GM23338 (cell line): ENCODE measurements around the gene KCNQ5. TPM values are rescaled to one million over a fixed set of nuclear protein-coding genes. Genes with fewer than 3 reads are reported as not detected.

Source experiments
- ATAC-seq: fragments of 200-7000 bp; cut with Tn5 transposase; 3 replicates; pipeline ENCODE4 v1.9.1; 2020
- DNase-seq: peaks from one replicate; pipeline ENCODE4 v3.0.0-alpha.2; 2015; ENCODE audit warnings: low spot score
- H2AFZ ChIP-seq: fragments of 200-600 bp; sonication (generic); 2 replicates; pipeline ENCODE4 v1.8.0; 2016; ENCODE audit warnings: antibody characterized with exemption, mild to moderate bottlenecking, moderate library complexity
- H3F3A ChIP-seq: fragments of 200-600 bp; sonication (generic); replicated peaks from 2 replicates; pipeline ENCODE4 v1.8.0; 2017; ENCODE audit warnings: antibody characterized with exemption, mixed run types, low read depth
- H3K27ac ChIP-seq: fragments of 200-600 bp; sonication (generic); 2 replicates; pipeline ENCODE4 v1.6.1; 2016; ENCODE audit warnings: low read depth
- H3K27me3 ChIP-seq: fragments of 200-600 bp; sonication (generic); 2 replicates; pipeline ENCODE4 v1.8.0; 2016; ENCODE audit warnings: mild to moderate bottlenecking, mixed run types, moderate library complexity; ENCODE audit not compliant: insufficient read depth
- H3K36me3 ChIP-seq: fragments of 200-600 bp; sonication (generic); 2 replicates; pipeline ENCODE4 v1.8.0; 2016; ENCODE audit warnings: mild to moderate bottlenecking; ENCODE audit not compliant: insufficient read depth
- H3K4me1 ChIP-seq: fragments of 200-600 bp; sonication (generic); 2 replicates; pipeline ENCODE4 v1.8.0; 2016; ENCODE audit warnings: mild to moderate bottlenecking, moderate library complexity; ENCODE audit not compliant: insufficient read depth
- H3K4me2 ChIP-seq: fragments of 200-600 bp; sonication (generic); 2 replicates; pipeline ENCODE4 v1.7.1; 2017; ENCODE audit warnings: mixed run types
- H3K4me3 ChIP-seq: fragments of 200-600 bp; sonication (generic); 2 replicates; pipeline ENCODE4 v1.6.1; 2016; ENCODE audit warnings: mixed run types
- H3K79me2 ChIP-seq: fragments of 200-600 bp; sonication (generic); replicated peaks from 2 replicates; pipeline ENCODE4 v1.8.0; 2017; ENCODE audit warnings: mild to moderate bottlenecking; ENCODE audit not compliant: insufficient read depth
- H3K9me2 ChIP-seq: fragments of 200-600 bp; sonication (generic); 2 replicates; pipeline ENCODE4 v1.8.0; 2017; ENCODE audit not compliant: insufficient read depth
- H4K20me1 ChIP-seq: fragments of 200-600 bp; sonication (generic); replicated peaks from 2 replicates; pipeline ENCODE4 v1.8.0; 2017; ENCODE audit warnings: mild to moderate bottlenecking; ENCODE audit not compliant: insufficient read depth
- H3K27ac Mint-ChIP-seq: 2 replicates; pipeline ENCODE4 v1.8.0; 2020; ENCODE audit warnings: inconsistent platforms, mild to moderate bottlenecking, moderate library complexity, mixed read lengths
- H3K27me3 Mint-ChIP-seq: 3 replicates; pipeline ENCODE4 v1.8.0; 2022; ENCODE audit warnings: low read depth, mild to moderate bottlenecking, moderate library complexity, mixed read lengths, inconsistent platforms; ENCODE audit not compliant: insufficient read depth, poor library complexity
- H3K36me3 Mint-ChIP-seq: 3 replicates; pipeline ENCODE4 v1.8.0; 2021; ENCODE audit warnings: low read depth, mild to moderate bottlenecking, inconsistent platforms, moderate library complexity, mixed read lengths
- H3K4me1 Mint-ChIP-seq: 3 replicates; pipeline ENCODE4 v1.8.0; 2020; ENCODE audit warnings: mild to moderate bottlenecking, inconsistent platforms, mixed read lengths
- H3K4me3 Mint-ChIP-seq: 3 replicates; pipeline ENCODE4 v1.8.0; 2021; ENCODE audit warnings: moderate library complexity, mild to moderate bottlenecking, inconsistent platforms, mixed read lengths
- H3K9me3 Mint-ChIP-seq: 3 replicates; pipeline ENCODE4 v1.8.0; 2020; ENCODE audit warnings: moderate library complexity, mild to moderate bottlenecking, inconsistent platforms, mixed read lengths
- CREB1 ChIP-seq: fragments of 250-450 bp; sonication (Bioruptor Pico); IDR thresholded peaks from 2 replicates; pipeline ENCODE4 v1.5.0; 2020; ENCODE audit warnings: low read depth, mild to moderate bottlenecking, moderate library complexity
- CTCF ChIP-seq, 2 experiments: fragments of 200-600 bp in 1 of 2; sonication (generic) in 1 of 2; conservative IDR thresholded peaks; 2 replicates each; pipeline versions ENCODE4 v1.5.1 to v1.6.1; 2016 to 2017; ENCODE audit warnings: antibody characterized with exemption in 2 of 2, low read depth in 2 of 2, mild to moderate bottlenecking in 2 of 2, moderate library complexity in 1 of 2
- ETS1 ChIP-seq: IDR thresholded peaks from 2 replicates; pipeline ENCODE4 v1.6.1; 2016; ENCODE audit warnings: antibody characterized with exemption
- EZH2 ChIP-seq: fragments of 200-600 bp; sonication (generic); IDR thresholded peaks from one replicate; pipeline ENCODE4 v1.8.0; 2017; ENCODE audit warnings: antibody characterized with exemption, mild to moderate bottlenecking, low read depth; ENCODE audit not compliant: unreplicated experiment
- EZH2phosphoT487 ChIP-seq: fragments of 200-600 bp; sonication (generic); IDR thresholded peaks from one replicate; pipeline ENCODE4 v1.8.1; 2018; ENCODE audit warnings: antibody characterized with exemption; ENCODE audit not compliant: unreplicated experiment
- JUNB ChIP-seq: IDR thresholded peaks from one replicate; pipeline ENCODE4 v1.6.1; 2016; ENCODE audit warnings: antibody characterized with exemption; ENCODE audit not compliant: unreplicated experiment
- NANOG ChIP-seq: IDR thresholded peaks from 2 replicates; pipeline ENCODE4 v1.6.1; 2016; ENCODE audit warnings: antibody characterized with exemption, borderline replicate concordance
- POLR2AphosphoS5 ChIP-seq: IDR thresholded peaks from 2 replicates; pipeline ENCODE4 v1.6.1; 2016; ENCODE audit warnings: antibody characterized with exemption, low read depth
- REST ChIP-seq: IDR thresholded peaks from one replicate; pipeline ENCODE4 v1.6.1; 2018; ENCODE audit warnings: antibody characterized with exemption; ENCODE audit not compliant: unreplicated experiment
- STAT1 ChIP-seq: IDR thresholded peaks from one replicate; pipeline ENCODE4 v1.6.1; 2016; ENCODE audit warnings: antibody characterized with exemption; ENCODE audit not compliant: unreplicated experiment
- ZNF114 ChIP-seq: fragments of 250-450 bp; sonication (Bioruptor Pico); IDR thresholded peaks from 2 replicates; pipeline ENCODE4 v1.5.0; 2020; ENCODE audit warnings: mild to moderate bottlenecking, moderate library complexity
- ZNF331 ChIP-seq: fragments of 250-450 bp; sonication (Bioruptor Pico); IDR thresholded peaks from 2 replicates; pipeline ENCODE4 v1.5.0; 2020; ENCODE audit warnings: low read depth, mild to moderate bottlenecking, moderate library complexity
- polyA plus RNA-seq: library from polyadenylated mRNA; unstranded; fragments of >200 nt; fragmentation: Nextera tagmentation; extraction: Ambion mirVana; gene quantifications from 2 replicates; pipeline ENCODE4 v1.2.1, GENCODE V29; 2016
- total RNA-seq: library from RNA; depleted of rRNA; stranded (reverse); fragments of >200 nt; shearing (Covaris generic); gene quantifications from 2 replicates; pipeline ENCODE4 v1.2.3, GENCODE V29; 2014

Gene KCNQ5
- total and polyA plus RNA-seq, 2 experiments from 2014 or later = 0.68 to 0.87 TPM

GRCh38 chr6:72761761-72762160 lies 139.9 kb downstream of the KCNQ5 start (continued):
- TF ChIP-seq ZNF331 (CRISPR knock-in tag) (no peak), CREB1 (CRISPR knock-in tag) (no peak), REST (no peak), NANOG (no peak), CTCF (conservative IDR thresholded peaks at IDR 0.05; ENCODE audit: low read depth in 2 of 2) (no peak), POLR2AphosphoS5 (no peak), EZH2 (no peak), ZNF114 (no peak), STAT1 (no peak), JUNB (no peak)

- H3K9me2 ChIP-seq = peaks cover 4% of the 10 kb centered on the region; the same call in 1 of the 2 replicates
- no peaks in the 10 kb centered on the region for H3K79me2 ChIP-seq
- ATAC-seq (no peak), DNase-seq (no peak)
- Mint-ChIP-seq H3K27me3 (no peaks in the 10 kb centered on the region), H3K4me3 (no peak overlapping the region), H3K9me3 (no peaks in the 10 kb centered on the region), H3K4me1 (no peaks in the 10 kb centered on the region), H3K36me3 (no peaks in the 10 kb centered on the region), H3K27ac (no peak overlapping the region)
- no peak overlapping the region for H3K4me3 ChIP-seq
- H3K27ac ChIP-seq = no peak overlapping the region
- no peaks in the 10 kb centered on the region; the same call in 1 of the 2 replicates for H3K4me1 ChIP-seq
- no peak overlapping the region for H2AFZ ChIP-seq
- H3K36me3 ChIP-seq = no peaks in the 10 kb centered on the region
- no peaks in the 10 kb centered on the region for H4K20me1 ChIP-seq
- H3K27me3 ChIP-seq = no peaks in the 10 kb centered on the region
- no peak overlapping the region for H3K4me2 ChIP-seq
- H3F3A ChIP-seq = no peaks in the 10 kb centered on the region
- no peak for TF ChIP-seq CTCF (conservative IDR thresholded peaks at IDR 0.05; ENCODE audit: low read depth in 2 of 2)
- no peak for TF ChIP-seq EZH2phosphoT487
- no peak for TF ChIP-seq ETS1
- no peak for TF ChIP-seq ZNF331 (CRISPR knock-in tag)
- no peak for TF ChIP-seq POLR2AphosphoS5
- no peak for TF ChIP-seq STAT1
- no peak for TF ChIP-seq EZH2
These were observed 147.7 kb downstream of the KCNQ5 start for GRCh38 chr6:72769459-72770125.
